Midbrain (tissue), 1 donor: ENCODE data around the gene GNAQ.
"Not testable (repeated sequence)": the region's sequence is repeated elsewhere in the genome, so short reads cannot be mapped to it uniquely, and the experiment has no call there.

Experiments used
- DNase-seq: peaks from one replicate; lab custom pipeline; 2025; lab: John Stamatoyannopoulos, UW

The GNAQ gene

DNA sequence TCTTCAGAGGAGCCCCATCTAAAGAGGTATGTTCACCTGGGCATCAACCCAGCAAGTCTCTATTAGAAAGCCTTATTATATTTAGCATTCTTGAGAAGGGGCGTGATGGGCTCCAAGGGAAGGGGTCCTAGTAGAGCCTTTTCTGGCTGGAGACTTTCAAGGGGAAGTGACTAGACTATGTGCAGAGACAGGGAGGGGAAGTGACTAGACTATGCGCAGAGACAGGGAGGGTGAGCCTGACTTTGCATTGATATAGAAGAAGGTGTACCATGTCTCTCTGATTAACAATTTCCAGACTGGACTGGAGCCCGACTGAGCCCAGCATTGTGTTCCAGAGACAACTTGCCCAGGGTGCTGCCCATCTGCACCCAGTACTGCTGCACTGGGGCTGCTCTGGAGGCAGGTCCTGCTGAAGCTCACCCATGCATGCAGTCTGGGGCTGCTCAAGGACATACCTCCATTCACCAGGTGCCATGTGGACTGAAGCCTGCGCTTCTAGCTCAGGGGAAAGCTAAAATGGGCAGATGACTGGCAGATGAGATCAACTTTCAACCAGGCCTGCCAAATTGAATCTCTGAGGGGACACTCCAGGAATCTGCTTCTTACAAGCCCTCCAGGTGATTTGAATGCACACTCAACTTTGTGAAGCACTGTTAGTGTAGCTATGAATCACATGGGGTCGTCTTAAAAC, 300.5 kb downstream of the GNAQ start:
- no peak for DNase-seq

DNA sequence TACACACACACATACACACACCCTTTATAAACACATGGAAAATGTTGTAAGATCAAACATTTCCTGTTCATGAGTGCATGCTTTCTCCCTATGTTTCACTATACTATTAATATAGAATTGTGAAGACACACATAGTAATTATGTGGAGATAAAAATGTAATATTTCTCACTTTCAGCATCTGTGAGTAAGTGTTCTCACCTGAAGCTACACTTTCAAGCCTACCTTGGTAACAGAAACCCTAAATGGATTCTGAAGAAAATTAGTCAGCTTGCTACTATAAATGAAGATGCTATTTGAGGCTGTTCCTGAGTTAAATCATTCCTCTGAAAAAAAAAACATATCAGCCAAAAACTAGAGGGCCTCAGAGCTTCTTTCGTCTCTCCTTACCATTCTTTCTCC, 302.4 kb downstream of the GNAQ start:
- DNase-seq, result no peak

DNA sequence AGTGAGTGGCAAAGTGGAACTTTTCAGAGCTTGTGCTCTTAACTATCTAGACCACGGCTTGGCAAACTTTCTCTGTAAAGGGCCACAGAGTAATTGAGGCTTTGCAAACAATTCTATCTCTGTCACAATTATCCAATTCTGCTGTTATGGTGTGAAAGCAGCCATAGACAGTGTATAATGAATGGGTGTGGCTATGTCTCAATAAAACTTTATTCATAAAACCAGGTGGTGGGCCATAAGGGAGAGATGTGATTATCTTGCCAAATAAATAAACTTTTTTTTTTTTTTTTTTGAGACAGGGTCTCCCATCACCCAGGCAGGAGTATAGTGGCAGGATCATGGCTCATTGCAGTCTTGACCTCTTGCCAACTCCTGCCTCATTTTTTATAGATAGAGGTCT, 304.8 kb downstream of the GNAQ start:
- no peak for DNase-seq

DNA sequence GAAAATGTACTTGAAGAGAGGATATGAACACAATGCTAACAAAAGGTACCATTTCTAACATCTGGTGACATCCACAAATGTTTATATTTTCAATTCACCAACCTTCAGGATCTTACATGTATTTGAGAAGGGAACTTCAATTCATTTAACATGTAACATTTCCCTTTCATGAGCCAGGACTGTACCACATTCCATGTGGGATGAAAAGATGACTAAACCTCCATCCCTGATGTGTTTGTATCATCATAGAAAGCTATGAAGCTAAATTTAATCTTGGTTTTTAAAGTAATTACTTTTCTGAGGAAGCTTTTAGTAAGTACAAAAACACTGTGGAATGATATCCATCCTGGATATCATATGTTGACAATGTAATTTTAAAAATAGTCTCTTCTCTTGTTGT, 305.3 kb downstream of the GNAQ start:
- DNase-seq, result no peak

DNA sequence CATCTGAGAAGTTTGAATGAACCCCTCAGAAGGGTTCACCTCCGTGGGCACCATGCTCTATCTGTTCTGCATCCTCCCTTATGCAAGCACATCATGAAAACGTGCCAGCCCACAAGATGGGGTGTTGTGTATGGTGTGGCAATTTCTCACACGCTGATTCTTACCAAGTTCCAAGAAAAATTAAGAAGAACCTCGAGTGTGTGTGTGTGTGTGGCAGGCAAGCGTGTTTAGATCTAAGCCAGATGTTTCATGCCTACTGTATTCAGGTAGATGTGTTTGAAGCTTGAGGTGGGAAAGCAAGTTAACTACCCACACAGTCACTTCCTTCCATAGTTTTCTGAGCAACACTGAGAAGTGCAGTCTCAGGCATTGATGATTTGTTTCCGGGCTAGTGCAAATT, 305.8 kb downstream of the GNAQ start:
- no peak for DNase-seq

DNA sequence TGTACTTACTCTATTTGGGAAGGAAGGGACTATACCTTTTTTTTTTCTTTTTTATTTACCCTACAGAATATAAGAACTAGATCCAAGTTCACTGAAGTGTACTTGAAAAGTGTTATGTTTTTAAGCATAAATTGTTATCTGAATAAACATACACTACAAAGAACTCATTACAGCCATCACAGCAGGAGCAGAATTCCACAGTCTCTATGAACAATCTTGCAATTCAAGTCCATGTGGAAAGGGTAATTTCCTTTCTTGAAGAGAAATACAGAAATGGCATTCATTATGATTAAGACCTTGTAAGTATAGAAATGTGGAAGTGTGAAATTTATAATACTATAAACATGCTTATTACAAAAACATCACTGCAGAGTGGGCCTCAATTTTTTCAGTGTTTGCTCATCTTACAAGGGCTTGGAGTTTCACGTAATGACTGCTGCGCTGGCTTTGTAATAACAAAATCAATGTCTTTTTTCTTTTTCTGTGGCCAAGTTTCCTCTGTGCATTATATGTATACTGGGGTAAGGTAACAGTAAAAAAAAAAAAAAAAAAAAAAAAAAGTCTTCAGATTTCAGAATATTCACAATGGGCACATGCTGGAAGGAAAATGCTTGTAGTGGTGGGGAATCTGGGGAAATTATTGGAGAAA, 306.4 kb downstream of the GNAQ start:
- DNase-seq, result no peak

DNA sequence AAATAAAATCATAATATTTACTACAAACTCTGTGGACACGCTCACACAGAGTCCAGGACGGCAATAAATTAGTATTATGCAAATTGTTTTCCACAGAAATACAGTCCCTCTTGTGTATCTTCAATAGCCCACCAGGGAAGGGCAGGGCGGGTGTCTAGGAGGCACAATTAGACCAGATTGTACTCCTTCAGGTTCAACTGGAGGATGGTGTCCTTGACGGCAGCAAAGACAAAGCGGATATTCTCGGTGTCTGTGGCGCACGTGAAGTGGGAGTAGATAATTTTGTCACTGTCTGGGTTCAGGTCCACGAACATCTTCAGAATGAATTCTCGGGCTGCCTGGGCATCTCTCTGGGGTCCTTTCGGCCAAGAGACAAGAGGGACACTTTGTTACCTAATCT, 310.5 kb downstream of the GNAQ start:
- DNase-seq, result not testable (repeated sequence)

DNA sequence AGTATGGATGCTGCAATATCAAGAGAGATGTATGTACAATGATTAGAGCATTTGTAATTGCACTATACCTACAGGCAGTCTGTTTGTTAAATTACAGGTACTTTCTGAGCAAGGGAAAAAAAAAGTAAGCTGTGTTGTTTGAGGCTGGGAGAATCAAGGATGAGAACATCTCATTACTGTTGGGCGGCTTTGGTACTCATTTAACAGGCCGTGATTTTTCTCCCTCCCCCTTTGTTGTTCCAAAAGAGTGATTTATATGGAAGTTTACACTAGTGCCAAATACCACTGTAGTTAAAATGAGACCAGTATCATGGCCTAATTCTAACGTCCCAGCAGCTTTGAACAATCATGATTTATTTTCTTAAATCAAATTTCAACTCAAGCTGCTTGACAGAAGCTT, 312.3 kb downstream of the GNAQ start:
- DNase-seq, result no peak

DNA sequence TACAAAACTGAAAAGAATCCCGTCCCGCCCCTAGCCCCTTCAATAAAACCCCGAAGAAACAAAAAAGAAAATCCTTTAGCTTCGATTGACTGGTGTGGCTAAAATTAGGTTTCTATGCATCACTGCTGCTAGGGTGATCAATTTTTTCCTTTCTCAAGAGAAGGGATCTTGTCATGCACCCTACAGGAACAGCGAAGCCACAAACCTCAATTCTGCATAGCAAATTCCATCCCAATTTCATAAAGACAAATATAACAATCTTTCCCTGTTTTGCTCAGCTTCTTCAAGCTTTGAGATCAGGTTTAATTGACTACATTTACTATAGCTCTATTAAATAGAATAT, 313.3 kb downstream of the GNAQ start:
- not testable (repeated sequence) for DNase-seq

DNA sequence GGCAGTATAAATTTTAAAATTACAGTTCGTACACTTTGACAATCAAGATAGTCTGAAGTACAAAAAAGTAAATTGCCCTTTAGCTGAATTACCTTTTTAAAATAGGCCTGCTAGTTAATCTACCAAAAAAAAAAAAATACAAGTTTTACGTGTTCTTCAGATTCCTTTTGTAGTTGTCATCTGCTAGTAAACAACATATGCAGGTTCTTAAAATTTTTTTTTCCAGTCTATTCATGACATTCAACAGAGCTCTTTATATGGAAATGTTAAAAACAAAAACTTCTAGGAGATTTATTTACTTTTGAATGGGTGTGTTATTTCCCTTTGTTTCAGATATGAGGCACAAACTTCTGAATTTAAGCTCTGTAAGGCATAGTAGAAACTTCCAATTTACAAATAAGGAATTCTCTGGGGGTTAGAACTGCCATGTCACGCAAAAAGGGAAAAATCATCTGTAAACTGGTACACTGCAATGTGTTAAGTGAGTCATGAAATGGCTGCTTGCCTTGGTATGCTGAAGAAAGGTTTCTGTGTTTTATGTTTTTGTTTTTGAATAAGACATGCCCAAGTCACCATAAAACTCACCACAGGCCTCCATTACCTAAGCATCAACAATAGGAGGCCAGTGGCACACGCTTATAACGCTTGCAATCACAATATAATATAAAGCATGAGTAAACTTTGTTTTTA, 313.9 kb downstream of the GNAQ start:
- not testable (repeated sequence) for DNase-seq

DNA sequence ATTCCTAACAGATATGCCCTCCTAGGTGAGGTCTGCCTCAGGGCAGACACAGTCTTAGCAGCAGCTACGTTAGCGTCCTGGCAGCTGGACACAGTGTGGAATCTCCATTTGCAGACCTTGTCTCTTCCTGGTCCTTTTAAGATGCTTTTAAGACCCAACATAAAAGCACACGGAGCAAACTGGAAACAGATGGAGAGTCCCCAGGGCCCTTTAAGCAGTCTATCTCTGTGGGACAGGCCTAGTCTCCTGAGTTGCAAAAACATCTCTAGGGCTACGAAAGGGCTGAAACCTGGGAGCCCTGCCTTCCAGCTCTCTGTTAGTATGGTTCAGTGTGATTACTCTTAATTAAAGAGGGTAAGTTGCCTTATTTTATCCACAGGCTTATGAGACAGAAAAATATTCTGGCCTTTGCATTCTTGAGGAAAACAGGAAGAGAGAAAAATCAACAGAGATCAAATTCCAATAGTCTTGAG, 317.5 kb downstream of the GNAQ start:
- DNase-seq, result no peak

DNA sequence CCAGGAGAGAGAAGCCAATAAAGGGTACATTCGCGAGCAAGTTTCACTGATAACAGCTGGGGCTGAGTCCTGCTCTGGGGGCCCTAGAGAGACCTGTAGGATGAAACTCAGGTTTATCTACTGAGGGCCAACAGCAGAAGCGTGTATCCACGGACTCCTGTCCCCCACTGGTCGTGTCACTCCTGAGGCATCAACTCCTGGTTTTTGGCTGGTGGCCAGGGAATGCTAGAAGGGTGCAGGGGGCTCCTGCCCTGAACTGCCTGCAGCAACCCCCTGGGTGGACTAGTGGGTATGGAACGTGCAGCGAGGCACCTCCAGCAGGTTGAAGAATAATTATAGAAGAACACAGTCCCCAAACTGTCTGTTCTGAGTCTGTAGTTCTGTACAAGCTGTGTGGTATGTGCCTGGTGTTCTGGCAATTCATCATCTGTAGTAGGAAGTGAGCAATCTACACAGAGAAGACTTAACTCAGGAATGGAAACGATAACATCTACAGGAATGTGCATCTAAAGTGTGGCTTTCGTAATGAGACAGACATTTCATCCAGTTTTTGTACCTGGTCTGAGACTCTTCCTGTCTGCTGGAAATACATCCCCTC, 319.0 kb downstream of the GNAQ start:
- no peak for DNase-seq

DNA sequence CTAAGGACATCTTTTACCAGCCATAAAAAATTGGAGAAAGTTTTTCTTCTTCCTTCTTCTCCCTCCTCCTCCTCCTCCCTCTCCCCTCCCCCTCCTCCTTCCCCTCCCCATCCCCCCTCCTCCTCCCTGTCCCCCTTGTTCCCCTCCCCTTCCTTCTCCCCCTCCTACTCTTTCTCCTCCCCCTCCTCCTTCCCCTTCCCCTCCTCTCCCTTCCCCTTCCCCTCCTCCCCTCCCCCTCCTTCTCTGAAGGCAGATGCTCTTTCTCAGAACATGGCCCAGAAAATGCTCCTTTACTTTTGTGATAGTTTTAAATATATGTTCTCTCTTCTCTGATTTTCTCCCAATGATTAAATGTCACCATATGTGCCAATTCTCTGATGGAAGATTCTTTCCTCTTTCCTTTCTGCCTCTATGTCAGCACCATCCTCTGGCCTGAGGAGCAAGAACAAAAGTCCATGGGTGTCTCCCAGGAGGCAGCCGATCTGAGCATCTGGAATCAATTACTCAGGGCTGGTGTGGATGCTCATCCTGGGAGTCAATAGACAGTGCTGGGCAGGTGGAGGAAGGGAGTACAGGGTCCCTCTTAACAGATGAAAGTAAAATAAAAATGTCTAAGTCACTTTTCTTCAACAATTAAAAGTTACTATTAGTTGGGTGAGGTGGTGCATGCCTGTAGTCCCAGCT, 320.5 kb downstream of the GNAQ start:
- no peak for DNase-seq

DNA sequence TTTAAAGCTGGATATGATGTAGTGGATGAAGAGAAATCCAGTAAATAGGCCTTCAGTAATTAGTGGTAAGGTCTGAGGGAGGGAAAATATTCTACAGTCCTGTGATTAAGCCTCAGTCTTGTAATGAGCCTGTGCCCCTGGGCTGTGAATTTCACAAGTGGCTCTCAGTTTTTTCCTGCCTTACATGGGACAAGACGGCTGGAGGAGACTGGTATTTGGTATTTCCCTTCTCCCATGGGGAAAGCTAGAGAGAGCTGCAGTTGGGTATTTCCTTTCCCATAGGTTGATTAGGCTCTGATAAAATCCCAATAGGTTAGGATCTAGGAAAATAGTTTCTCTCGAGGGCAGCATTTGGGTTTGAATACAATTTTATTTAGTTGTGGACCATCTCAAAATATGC, 321.3 kb downstream of the GNAQ start:
- no peak for DNase-seq

DNA sequence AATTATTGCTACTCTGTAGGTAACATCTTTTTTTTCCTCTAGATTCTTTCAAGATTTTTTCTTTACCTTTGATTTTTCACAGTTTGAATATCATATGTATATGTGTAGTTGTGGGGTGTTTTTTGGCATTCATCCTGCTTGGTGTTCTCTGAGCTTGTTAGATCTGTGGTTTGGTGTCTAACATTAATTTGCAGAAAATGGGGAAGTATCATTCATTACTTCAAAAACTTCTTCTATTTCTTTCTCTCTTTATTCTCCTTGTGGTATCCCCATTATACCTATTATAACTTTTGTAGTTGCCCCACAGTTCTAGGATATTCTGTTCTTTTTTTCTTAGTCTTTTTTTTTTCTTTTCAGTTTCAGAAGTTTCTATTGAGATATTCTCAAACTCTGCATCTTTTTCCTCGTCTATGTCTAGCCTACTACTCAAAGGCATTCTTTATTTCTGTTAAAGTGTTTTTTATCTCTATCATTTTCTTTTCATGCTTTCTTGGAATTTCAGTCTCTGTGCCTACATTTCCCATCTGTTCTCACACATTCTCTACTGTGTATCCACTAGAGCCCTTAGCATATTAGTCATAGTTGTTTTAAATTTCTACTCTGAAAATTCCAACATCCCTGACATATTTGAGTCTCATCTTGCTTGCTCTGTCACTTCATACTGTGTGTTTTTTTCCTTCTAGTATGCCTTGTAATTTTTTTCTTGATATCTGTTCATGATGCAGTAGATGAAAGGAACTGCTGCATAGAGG, 323.4 kb downstream of the GNAQ start:
- DNase-seq, result no peak

DNA sequence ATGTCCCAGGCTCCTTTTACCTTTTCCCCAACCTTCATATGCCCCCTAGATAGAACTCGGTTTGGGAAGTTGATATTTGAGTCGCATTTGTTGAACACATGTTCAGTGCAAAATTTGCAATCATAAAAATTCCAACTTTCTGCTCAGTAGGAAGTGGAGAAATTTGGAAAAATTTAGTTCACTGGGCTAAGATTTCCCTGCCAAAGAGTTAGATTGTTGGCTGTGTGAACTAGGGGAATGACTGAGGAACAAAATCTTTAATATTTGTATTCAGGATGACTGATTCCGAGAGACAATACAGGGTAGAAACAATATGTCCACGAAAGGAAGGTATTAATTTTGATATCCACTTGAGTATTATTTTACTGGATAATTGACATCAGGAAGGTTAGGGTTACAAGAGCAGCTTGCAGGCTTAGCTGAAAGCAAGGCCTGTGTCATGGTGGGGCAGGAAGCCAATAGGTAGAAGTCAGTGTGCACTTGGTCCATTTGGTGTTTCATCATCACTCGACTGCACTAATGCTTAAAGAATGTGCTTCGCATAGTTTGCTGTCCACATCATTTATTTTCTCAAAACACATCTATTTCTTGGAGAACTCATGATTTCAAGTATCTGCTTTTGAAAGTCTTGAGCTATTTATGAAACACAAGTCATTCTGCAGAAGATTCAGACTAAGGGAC, 324.1 kb downstream of the GNAQ start:
- DNase-seq, result no peak

DNA sequence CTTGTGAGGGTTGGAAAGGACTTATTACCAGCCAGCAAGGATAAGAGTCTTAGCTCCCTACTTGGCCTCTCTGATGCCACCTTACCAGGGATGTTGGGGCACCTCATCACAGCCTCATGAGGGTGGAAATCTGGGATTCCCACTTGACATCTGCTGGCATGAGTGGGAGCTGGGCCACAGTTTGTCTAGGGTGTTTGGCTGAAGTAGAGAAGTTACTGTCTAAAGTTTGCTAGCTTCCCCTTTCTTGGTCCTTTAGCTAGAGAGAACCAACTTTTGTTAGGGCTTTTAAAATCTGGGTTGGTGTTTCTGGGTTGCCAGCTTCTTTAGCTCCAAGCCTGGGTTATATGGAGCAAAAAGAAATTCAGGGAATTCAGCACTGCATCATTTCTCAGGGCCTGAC, 326.0 kb downstream of the GNAQ start:
- no peak for DNase-seq

DNA sequence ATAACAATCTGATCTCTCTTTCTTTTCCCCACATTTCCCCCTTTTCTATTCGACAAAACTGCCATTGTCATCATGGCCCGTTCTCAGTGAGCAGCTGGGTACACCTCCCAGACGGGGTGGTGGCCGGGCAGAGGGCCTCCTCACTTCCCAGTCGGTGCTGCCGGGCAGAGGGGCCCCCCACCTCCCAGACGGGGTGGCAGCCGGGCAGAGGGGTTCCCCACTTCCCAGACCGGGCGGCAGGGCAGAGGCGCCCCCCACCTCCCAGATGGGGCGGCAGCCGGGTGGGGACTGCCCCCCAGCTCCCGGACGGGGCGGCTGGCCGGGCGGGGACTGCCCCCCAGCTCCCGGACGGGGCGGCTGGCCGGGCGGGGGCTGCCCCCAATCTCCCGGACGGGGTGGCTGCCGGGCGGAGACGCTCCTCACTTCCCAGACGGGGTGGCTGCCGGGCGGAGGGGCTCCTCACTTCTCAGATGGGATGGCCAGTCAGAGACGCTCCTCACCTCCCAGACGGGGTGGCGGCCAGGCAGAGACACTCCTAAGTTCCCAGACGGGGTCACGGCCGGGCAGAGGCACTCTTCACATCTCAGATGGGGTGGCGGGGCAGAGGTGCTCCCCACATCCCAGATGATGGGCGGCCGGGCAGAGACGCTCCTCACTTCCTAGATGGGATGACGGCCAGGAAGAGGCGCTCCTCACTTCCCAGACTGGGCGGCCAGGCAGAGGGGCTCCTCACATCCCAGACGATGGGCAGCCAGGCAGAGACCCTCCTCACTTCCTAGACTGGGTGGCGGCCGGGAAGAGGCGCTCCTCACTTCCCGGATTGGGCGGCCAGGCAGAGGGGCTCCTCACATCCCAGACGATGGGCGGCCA, 328.9 kb downstream of the GNAQ start:
- DNase-seq, result not testable (repeated sequence)

DNA sequence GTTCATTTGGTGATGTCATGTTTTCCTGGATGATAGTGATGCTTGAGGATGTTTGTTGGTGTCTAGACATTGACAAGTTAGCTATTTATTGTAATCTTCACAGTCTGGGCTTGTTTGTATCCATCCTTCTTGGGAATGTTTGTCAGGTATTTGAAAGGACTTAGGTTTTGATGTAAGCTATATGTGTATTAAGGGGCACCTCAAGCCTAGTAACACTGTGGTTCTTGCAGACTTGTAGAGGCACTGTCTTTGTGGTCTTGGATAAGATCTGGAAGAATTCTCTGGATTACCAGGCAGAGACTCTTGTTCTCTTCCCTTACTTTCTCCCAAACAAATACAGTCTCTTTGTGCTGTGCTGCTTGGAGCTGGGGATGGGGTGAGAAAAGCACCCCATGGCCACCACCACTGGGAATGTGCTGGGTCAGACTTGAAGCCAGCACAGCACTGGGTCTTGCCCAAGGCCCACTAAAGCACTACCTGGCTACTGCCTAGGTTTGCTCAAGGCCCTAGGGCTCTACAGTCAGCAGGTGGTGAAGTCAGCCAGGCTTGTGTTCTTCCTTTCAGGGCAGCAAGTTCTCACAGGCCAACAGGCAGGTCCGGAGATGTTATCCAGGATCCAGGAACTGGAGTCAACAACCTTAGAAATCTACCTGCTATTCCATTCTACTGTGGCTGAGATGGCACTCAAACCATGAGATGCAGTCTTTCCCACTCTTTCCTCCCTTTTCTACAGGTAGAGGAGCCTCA, 334.2 kb downstream of the GNAQ start:
- no peak for DNase-seq
